Kidney (tissue), 14 donors: Measurements from ENCODE around the gene RGS12. TPM values are rescaled to one million over a fixed set of nuclear protein-coding genes. Genes with fewer than 3 reads are reported as not detected.

Experiments used
- DNase-seq, 5 donors: peaks; one replicate each; pipeline ENCODE4 v3.0.0-alpha.2; 2013 to 2020
- FAIRE-seq: peaks from 2 replicates; lab custom pipeline; 2012; peaks lifted over from hg19 to GRCh38; lab: Jason Lieb, UNC
- H3K27ac ChIP-seq, 2 donors: one replicate each; pipeline ENCODE4 v1.7.0; 2013; ENCODE audit warnings: low read depth in 2 of 2, low read length in 2 of 2, inconsistent platforms in 1 of 2
- H3K27me3 ChIP-seq: one replicate; pipeline ENCODE4 v1.7.1; 2013; ENCODE audit warnings: low read length, inconsistent platforms; ENCODE audit not compliant: control insufficient read depth, insufficient read depth
- H3K36me3 ChIP-seq, 3 donors: one replicate each; pipeline versions ENCODE4 v1.7.0 to v1.7.1; 2013; ENCODE audit warnings: low read length in 3 of 3, control low read depth in 1 of 3, inconsistent platforms in 1 of 3; ENCODE audit not compliant: insufficient read depth in 3 of 3, control insufficient read depth in 2 of 3
- H3K4me1 ChIP-seq, 3 donors: one replicate each; pipeline versions ENCODE4 v1.7.0 to v1.7.1; 2013; ENCODE audit warnings: low read length in 3 of 3, inconsistent platforms in 1 of 3, low read depth in 1 of 3; ENCODE audit not compliant: control insufficient read depth in 2 of 3, insufficient read depth in 2 of 3
- H3K4me3 ChIP-seq, 3 donors: one replicate each; pipeline versions ENCODE4 v1.7.0 to v1.8.1; 2013; ENCODE audit warnings: low read length in 3 of 3, control low read depth in 1 of 3, inconsistent platforms in 1 of 3
- H3K9ac ChIP-seq, 3 donors: one replicate each; pipeline versions ENCODE4 v1.7.0 to v1.7.1; 2013; ENCODE audit warnings: low read length in 3 of 3, control low read depth in 1 of 3, inconsistent platforms in 1 of 3
- H3K9me3 ChIP-seq, 3 donors: one replicate each; pipeline versions ENCODE4 v1.7.0 to v1.7.1; 2013; ENCODE audit warnings: low read length in 3 of 3, control low read depth in 1 of 3, inconsistent platforms in 1 of 3; ENCODE audit not compliant: control insufficient read depth in 2 of 3, insufficient read depth in 1 of 3
- intact Hi-C: fragments of 100-400 bp; cut with DNase I; formaldehyde crosslinking; loops from one replicate; pipeline ENCODE4 v1.11.1; 2022
- polyA plus RNA-seq: library from polyadenylated mRNA; stranded (reverse); fragments of 350-450 nt; fragmentation: Illumina TruSeq; extraction: RNeasy Lipid Tissue Mini Kit (QIAGEN cat#74804); gene quantifications from one replicate; pipeline ENCODE4 v1.2.3, GENCODE V29; 2014; ENCODE audit warnings: low read depth, low replicate concordance; ENCODE audit not compliant: insufficient read depth
- total RNA-seq: library from RNA; stranded (reverse); fragmentation: NEBNext Ultra II Directional; extraction: Animal tissue kit (Norgen Biotek cat#: 25700); gene quantifications from one replicate; pipeline ENCODE4 v1.2.1, GENCODE V29; 2021
- TF ChIP-seq, protein P1 (sequence below): IDR thresholded peaks from 3 replicates; pipeline ENCODE4 v1.5.1; 2012; ENCODE audit warnings: mild to moderate bottlenecking, moderate library complexity, borderline replicate concordance; ENCODE audit not compliant: insufficient read depth; ENCODE audit errors: extremely low read depth
- donor health status: control.
- donor health status: control.
- donor health status: control.
- donor health status: control.
- donor health status: control.
- donor health status: DM: yes; HTN: yes; CAD: no.
- donor health status: Normal renal cell carcinoma (clear cell type).

Gene RGS12
- total and polyA plus RNA-seq, 2 donors from 2014 or later: 18.0 to 35.5 TPM

DNA sequence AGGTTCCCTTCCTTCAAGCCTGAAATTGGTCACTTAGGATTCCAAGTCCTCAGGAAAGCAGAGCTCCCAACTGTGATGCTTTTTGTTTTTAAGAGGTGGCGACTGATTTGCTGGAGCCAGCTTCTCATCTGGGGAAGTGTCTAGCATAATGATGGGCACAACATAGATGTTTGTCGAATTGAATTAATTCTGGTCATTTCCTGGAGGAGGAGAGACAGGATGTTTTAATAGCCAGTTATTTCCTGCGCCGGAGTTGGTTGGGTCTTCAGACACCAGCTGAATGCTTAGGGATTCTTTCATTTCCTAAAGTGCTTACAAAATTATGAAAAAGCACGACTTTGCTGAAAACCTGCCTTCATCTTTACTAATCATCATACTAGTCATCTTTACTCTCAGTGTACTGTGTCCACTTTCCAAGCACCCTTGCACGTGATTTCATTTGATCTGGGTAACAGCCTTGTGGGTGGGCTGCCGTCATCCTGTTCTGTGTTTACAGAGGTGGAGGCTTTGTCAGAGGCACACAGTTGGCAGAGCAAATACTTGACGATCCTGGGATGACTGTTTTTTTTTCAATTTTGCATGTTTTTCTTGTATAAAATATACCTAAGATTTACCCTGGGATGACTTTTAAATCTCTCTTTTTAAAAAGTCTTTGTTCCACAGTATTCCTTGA lies 49.5 kb downstream of the RGS12 start:
- FAIRE-seq (no peak), DNase-seq (no peak)
- intact Hi-C loops: loop anchor here (10.0 kb wide), 1 partner anchor 102 kb away; the partner anchor contains the start of gene HGFAC
- Histone ChIP-seq H3K4me1 (no peaks in the 10 kb centered on the region), H3K9ac (no peak overlapping the region), H3K4me3 (no peak overlapping the region), H3K9me3 (no peaks in the 10 kb centered on the region), H3K36me3 (peaks cover 0 to 2% (median 0%) of the 10 kb centered on the region in 3 donors), H3K27me3 (no peaks in the 10 kb centered on the region), H3K27ac (no peak overlapping the region)
- TF ChIP-seq, protein P1, sequence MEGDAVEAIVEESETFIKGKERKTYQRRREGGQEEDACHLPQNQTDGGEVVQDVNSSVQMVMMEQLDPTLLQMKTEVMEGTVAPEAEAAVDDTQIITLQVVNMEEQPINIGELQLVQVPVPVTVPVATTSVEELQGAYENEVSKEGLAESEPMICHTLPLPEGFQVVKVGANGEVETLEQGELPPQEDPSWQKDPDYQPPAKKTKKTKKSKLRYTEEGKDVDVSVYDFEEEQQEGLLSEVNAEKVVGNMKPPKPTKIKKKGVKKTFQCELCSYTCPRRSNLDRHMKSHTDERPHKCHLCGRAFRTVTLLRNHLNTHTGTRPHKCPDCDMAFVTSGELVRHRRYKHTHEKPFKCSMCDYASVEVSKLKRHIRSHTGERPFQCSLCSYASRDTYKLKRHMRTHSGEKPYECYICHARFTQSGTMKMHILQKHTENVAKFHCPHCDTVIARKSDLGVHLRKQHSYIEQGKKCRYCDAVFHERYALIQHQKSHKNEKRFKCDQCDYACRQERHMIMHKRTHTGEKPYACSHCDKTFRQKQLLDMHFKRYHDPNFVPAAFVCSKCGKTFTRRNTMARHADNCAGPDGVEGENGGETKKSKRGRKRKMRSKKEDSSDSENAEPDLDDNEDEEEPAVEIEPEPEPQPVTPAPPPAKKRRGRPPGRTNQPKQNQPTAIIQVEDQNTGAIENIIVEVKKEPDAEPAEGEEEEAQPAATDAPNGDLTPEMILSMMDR: no peak

Other genes with a start within 250 kb of the RGS12 start
- not detected for gene HTT-AS, start 218.5 kb upstream of the RGS12 start, total RNA-seq
- not detected for gene HTT-AS, start 218.5 kb upstream of the RGS12 start, polyA plus RNA-seq
- 64.0 TPM for gene HTT, start 218.3 kb upstream of the RGS12 start, total RNA-seq
- gene HTT, start 218.3 kb upstream of the RGS12 start, polyA plus RNA-seq: 7.2 TPM
- 0.91 TPM for gene MSANTD1, start 43.9 kb upstream of the RGS12 start, total RNA-seq
- not detected for gene MSANTD1, start 43.9 kb upstream of the RGS12 start, polyA plus RNA-seq
- gene HGFAC, start 148.9 kb downstream of the RGS12 start, total RNA-seq: 1.6 TPM
- gene HGFAC, start 148.9 kb downstream of the RGS12 start, polyA plus RNA-seq: 0.86 TPM
- 7.0 TPM for gene DOK7, start 170.3 kb downstream of the RGS12 start, total RNA-seq
- 1.2 TPM for gene DOK7, start 170.3 kb downstream of the RGS12 start, polyA plus RNA-seq
- 204 TPM for gene LRPAP1, start 239.4 kb downstream of the RGS12 start, total RNA-seq
- gene LRPAP1, start 239.4 kb downstream of the RGS12 start, polyA plus RNA-seq: 373 TPM